Measurements from ENCODE around the gene SH3RF1.

GRCh38 chr4:169128902-169129301, 141.9 kb downstream of the SH3RF1 start:
- TF ChIP-seq CTCF (IDR thresholded peaks at IDR 0.05) = no peak
- no peak for TF ChIP-seq POLR2A (IDR thresholded peaks at IDR 0.05)

Data from uterus (tissue), 2 donors.